Omental fat pad (tissue), 4 donors: ENCODE measurements around the gene TMEM207. TPM values are rescaled to one million over a fixed set of nuclear protein-coding genes. Genes with fewer than 3 reads are reported as not detected.

Experiments used
- ATAC-seq: fragments of 150-250 bp; one replicate; pipeline ENCODE4 v1.9.1; 2016; ENCODE audit warnings: mild to moderate bottlenecking, moderate library complexity; ENCODE audit not compliant: low FRiP score
- DNase-seq: peaks from one replicate; pipeline ENCODE4 v3.0.0-alpha.2; 2019; ENCODE audit warnings: low spot score
- CTCF ChIP-seq, 3 donors: fragments of 450-650 bp; IDR thresholded peaks; one replicate each; pipeline ENCODE4 v1.5.1; 2016 to 2017; ENCODE audit warnings: antibody characterized with exemption in 3 of 3, mild to moderate bottlenecking in 3 of 3, moderate library complexity in 2 of 3
- total RNA-seq, 4 donors: library from RNA; depleted of rRNA; stranded (reverse); fragments of >200 nt; gene quantifications; one replicate each; pipeline ENCODE4 v1.1.0, GENCODE V29; 2016

Gene TMEM207
- total RNA-seq, 4 donors from 2014 or later, result not detected

DNA sequence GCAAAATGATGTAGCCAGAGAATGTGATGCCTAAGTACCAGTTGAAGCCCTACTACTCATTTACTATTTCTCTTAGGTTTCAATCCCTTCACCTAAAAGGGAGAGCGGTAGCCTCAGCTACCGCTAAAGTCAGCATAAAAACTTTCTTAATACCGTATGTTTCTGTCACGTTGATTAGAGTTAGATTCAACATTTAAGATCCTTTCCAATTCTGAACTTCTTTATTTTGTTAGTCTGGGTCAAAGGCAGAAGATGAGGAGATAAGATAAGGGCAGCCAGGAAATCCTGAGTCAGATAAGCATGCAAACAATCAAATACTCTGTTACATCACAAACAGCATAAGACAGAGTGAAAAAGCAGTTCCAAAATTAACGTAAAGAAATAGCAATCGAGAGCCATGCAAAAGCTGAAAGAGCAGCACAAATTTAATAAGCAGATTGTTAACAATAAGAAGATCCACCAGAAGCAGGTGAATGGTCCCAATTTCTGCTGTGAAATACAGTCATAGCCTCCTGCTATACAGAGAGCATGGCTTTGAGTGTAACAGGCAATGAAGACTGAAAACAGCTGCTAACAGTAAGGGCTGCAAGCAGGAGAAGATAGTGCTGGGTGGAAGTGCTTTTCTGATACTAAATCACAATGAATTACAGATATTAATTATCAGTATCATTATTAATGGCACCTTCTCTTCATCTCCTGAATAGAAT, 3.0 kb downstream of the TMEM207 start:
- ATAC-seq (no peak), DNase-seq (no peak)
- no peak for TF ChIP-seq CTCF (IDR thresholded peaks at IDR 0.05)

- DNase-seq (no peak), ATAC-seq (no peak)
- TF ChIP-seq CTCF (IDR thresholded peaks at IDR 0.05), result no peak
Observed at GRCh38 chr3:190444576-190445145, 5.0 kb downstream of the TMEM207 start.

DNA sequence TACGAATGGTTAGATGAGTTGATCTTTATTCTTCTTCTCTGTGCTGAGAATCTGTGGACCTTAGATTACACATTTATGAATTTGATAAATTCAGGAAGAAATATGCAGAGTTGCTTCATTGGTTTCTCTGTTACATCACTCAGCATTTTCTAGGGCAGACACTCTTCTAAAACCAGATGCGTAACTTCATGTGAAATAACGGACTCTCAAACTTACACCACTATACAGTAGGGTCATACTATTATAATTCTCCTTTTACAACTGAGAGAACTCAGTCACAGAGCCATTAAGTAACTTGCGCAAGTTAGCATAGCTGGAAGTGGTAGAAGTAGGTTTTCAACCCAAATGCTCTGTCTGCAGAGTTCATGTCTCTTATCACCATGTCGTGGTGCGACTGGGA, 5.7 kb downstream of the TMEM207 start:
- ATAC-seq (no peak), DNase-seq (no peak)
- TF ChIP-seq CTCF (IDR thresholded peaks at IDR 0.05), result no peak

DNA sequence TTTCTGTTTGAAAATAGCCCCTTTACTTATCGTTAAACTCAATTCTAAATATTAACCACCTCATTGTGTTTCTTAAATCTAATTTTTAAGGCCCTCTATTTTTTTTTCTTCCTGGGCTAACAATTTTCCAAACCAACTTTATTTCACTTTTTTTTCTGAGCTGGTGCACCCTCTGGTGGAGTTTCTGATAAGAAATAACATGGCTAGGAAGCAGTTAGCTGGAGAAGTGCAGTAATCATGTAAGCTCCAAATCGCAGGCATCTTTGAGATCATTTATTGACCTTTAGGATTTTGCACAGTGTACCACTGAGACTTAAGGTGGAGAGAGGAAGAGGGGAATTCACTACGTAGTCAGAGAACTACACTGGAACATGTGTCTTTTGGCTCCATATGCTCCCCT, 6.4 kb downstream of the TMEM207 start:
- no peak for TF ChIP-seq CTCF (IDR thresholded peaks at IDR 0.05)
- ATAC-seq (no peak), DNase-seq (no peak)

DNA sequence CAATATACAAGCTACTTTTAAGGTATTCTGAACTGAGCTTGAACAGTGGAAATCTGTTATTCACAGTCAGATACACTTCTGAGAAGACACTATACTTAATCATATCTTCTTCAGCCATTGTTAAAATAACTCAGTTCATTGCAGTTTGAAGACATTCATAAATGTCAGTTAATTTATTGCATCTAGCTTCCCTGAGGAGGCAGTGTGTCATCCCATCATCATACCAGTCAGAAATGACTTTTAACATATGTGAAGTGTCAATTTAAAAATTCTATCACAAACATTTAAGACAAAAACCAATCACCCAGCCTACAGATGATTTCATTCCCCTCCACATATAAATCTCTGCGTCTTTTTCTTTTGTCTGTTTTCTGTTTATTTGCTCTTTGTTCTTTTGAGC, 7.5 kb downstream of the TMEM207 start:
- no peak for TF ChIP-seq CTCF (IDR thresholded peaks at IDR 0.05)
- DNase-seq (no peak), ATAC-seq (no peak)

GRCh38 chr3:190436331-190436730, 13.4 kb downstream of the TMEM207 start:
- ATAC-seq (no peak), DNase-seq (no peak)

More at GRCh38 chr3:190436331-190436730, 13.4 kb downstream of the TMEM207 start:
- TF ChIP-seq CTCF (IDR thresholded peaks at IDR 0.05), result no peak
